Left lung (tissue), 10 donors: Measurements from ENCODE around the gene RASSF4. TPM values are rescaled to one million over a fixed set of nuclear protein-coding genes. Genes with fewer than 3 reads are reported as not detected.

ENCODE experiments used
- ATAC-seq: fragments of 200-7000 bp; cut with Tn5 transposase; one replicate; pipeline ENCODE4 v1.9.1; 2020; ENCODE audit warnings: moderate library complexity
- DNase-seq, 4 donors: peaks; one replicate each; pipeline ENCODE4 v3.0.0-alpha.2; 2013 to 2020
- H3K27ac ChIP-seq, 2 donors: fragments of 200-600 bp; sonication (generic) in 1 of 2; one replicate each; pipeline versions ENCODE4 v1.5.0 to v1.8.0; 2020 to 2021
- H3K27me3 ChIP-seq, 2 donors: fragments of 200-600 bp; sonication (generic) in 1 of 2; one replicate each; pipeline versions ENCODE4 v1.5.0 to v1.8.0; 2020 to 2021
- H3K36me3 ChIP-seq, 2 donors: fragments of 200-600 bp; sonication (generic) in 1 of 2; one replicate each; pipeline versions ENCODE4 v1.5.0 to v1.8.0; 2020 to 2021
- H3K4me1 ChIP-seq, 2 donors: fragments of 200-600 bp; one replicate each; pipeline ENCODE4 v1.8.0; 2021
- H3K4me3 ChIP-seq, 2 donors: fragments of 200-600 bp; sonication (generic) in 1 of 2; one replicate each; pipeline versions ENCODE4 v1.5.0 to v1.8.0; 2020 to 2021; ENCODE audit warnings: mild to moderate bottlenecking in 1 of 2
- H3K9me3 ChIP-seq, 2 donors: fragments of 200-600 bp; sonication (generic) in 1 of 2; one replicate each; pipeline versions ENCODE4 v1.5.0 to v1.8.0; 2020 to 2021
- CTCF ChIP-seq, 2 donors: fragments of 200-600 bp; sonication (generic) in 1 of 2; IDR thresholded peaks; one replicate each; pipeline versions ENCODE4 v1.5.0 to v1.8.0; 2021; ENCODE audit warnings: antibody characterized with exemption in 2 of 2
- intact Hi-C, 2 donors: fragments of 100-400 bp; cut with DNase I; formaldehyde crosslinking; loops; one replicate each; pipeline versions ENCODE4 v1.11.2 to v1.14.2; 2022
- polyA plus RNA-seq, 6 donors: library from polyadenylated mRNA; unstranded; fragments of 120-200 nt; gene quantifications; one replicate each; pipeline ENCODE4 v1.2.1, GENCODE V29; 2013; ENCODE audit not compliant: insufficient read length in 6 of 6
- total RNA-seq, 2 donors: library from RNA; stranded (reverse); fragmentation: NEBNext Ultra II Directional; extraction: Animal tissue kit (Norgen Biotek cat#: 25700); gene quantifications; one replicate each; pipeline ENCODE4 v1.2.1, GENCODE V29; 2021
- donor health status: DM: no; HTN: yes; CAD: no.
- donor health status: DM: no; HTN: no; CAD: no.

The RASSF4 gene
- total and polyA plus RNA-seq, 8 donors, result 17.1 to 54.7 (median 20.7) TPM

- Histone ChIP-seq H3K36me3 (no peaks in the 10 kb centered on the region), H3K27me3 (no peaks in the 10 kb centered on the region), H3K9me3 (no peaks in the 10 kb centered on the region), H3K4me1 (peaks cover 58 to 92% of the 10 kb centered on the region in 2 donors), H3K27ac (peak overlapping the region; percentile 68 to 86), H3K4me3 (peak overlapping the region in 1 of 2 donors; percentile 54)
- peak in 1 of 4 donors; percentile 51 for DNase-seq
- ATAC-seq, result no peak
- intact Hi-C loops, result no loop called here
- TF ChIP-seq CTCF (IDR thresholded peaks at IDR 0.05), result peak; percentile 13 to 27
Observed at GRCh38 chr10:44962870-44963738, 3.5 kb downstream of the RASSF4 start.

GRCh38 chr10:44963772-44964633 is 4.4 kb downstream of the RASSF4 start:
- peak in 2 of 4 donors; percentile 56 to 85 for DNase-seq

GRCh38 chr10:44965104-44965503 is 5.5 kb downstream of the RASSF4 start:
- peaks cover 58 to 99% of the 10 kb centered on the region in 2 donors for H3K4me1 ChIP-seq
- intact Hi-C loops, result no loop called here
- no peak for TF ChIP-seq CTCF (IDR thresholded peaks at IDR 0.05)

More at GRCh38 chr10:44963772-44964633, 4.4 kb downstream of the RASSF4 start:
- peak; percentile 42 for ATAC-seq
- Histone ChIP-seq H3K36me3 (no peaks in the 10 kb centered on the region), H3K4me3 (peak overlapping the region in 1 of 2 donors; percentile 54), H3K4me1 (peaks cover 62 to 93% of the 10 kb centered on the region in 2 donors), H3K27me3 (no peaks in the 10 kb centered on the region), H3K9me3 (no peaks in the 10 kb centered on the region), H3K27ac (peak overlapping the region; percentile 68 to 86)
- intact Hi-C loops, result no loop called here
- no peak for TF ChIP-seq CTCF (IDR thresholded peaks at IDR 0.05)

GRCh38 chr10:44965651-44966097 is 6.1 kb downstream of the RASSF4 start:
- H3K9me3 ChIP-seq, result no peaks in the 10 kb centered on the region
- no peaks in the 10 kb centered on the region for H3K27me3 ChIP-seq
- H3K27ac ChIP-seq, result peak overlapping the region; percentile 68 to 86
- ATAC-seq (no peak), DNase-seq (no peak)
- peaks cover 53 to 93% of the 10 kb centered on the region in 2 donors for H3K4me1 ChIP-seq
- intact Hi-C loops, result no loop called here
- no peak for TF ChIP-seq CTCF (IDR thresholded peaks at IDR 0.05)
- H3K4me3 ChIP-seq, result no peak overlapping the region
- H3K36me3 ChIP-seq, result peaks cover 0 to 11% of the 10 kb centered on the region in 2 donors

More at GRCh38 chr10:44965104-44965503, 5.5 kb downstream of the RASSF4 start:
- DNase-seq, result no peak
- Histone ChIP-seq H3K27me3 (no peaks in the 10 kb centered on the region), H3K27ac (peak overlapping the region; percentile 68 to 86), H3K4me3 (no peak overlapping the region), H3K36me3 (peaks cover 0 to 5% of the 10 kb centered on the region in 2 donors), H3K9me3 (no peaks in the 10 kb centered on the region)
- ATAC-seq, result no peak
